ENCODE measurements around the gene ST3GAL5. TPM values are rescaled to one million over a fixed set of nuclear protein-coding genes. Genes with fewer than 3 reads are reported as not detected.

ST3GAL5 gene
- total RNA-seq, 1 donor from 2014 or later, result 76.7 TPM

DNA sequence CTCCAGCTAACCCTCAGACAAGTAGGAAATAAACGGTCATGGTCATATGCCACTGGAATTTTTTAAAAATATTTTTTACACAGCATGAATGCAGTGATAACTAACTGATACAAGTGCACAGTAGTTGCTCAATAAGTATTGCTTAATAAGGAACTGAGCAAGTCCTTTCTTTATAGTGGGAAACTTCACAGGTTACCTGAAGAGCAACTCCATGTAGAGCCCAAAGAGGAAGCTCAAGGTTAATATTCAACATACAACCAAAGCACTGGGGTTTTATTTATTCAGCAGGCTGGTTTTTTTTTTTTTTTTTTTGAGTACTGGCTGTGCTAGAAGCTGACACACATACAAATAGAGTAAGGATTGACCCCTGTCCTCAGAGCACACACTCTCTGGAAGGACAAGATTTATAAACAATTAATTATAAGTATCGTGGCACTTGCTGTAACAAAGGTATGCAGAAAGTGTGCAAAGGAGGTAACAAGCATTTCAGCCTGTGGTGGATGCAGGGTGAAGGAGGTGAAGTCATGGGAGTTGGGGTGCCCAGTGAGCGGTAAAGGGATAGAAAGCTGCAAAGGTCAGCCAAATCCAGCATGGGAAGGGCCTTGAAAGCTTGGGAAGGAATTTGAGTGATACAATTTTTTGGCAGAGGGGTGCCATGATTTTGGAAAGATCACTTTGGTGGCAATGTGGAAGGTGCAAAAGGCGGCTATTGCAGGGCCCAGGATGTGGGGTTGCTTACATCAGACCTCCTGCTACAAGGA lies 82.3 kb downstream of the ST3GAL5 start:
- H3K27ac ChIP-seq, result no peak overlapping the region
- H3K27me3 ChIP-seq, result no peaks in the 10 kb centered on the region
- no peaks in the 10 kb centered on the region for H3K9me3 ChIP-seq
- no peak overlapping the region for H3K4me3 ChIP-seq
- ATAC-seq (peak; percentile 71), DNase-seq (no peak)
- peaks cover 17% of the 10 kb centered on the region for H3K4me1 ChIP-seq
- H3K36me3 ChIP-seq, result no peaks in the 10 kb centered on the region
- TF ChIP-seq CTCF (IDR thresholded peaks at IDR 0.05), result no peak
- intact Hi-C loops (cut with DNase I), result no loop called here

GRCh38 chr2:85804583-85804982 lies 84.2 kb downstream of the ST3GAL5 start:
- ATAC-seq (peak; percentile 52), DNase-seq (no peak)
- Histone ChIP-seq H3K4me3 (no peak overlapping the region), H3K36me3 (no peaks in the 10 kb centered on the region), H3K4me1 (peaks cover 8% of the 10 kb centered on the region), H3K9me3 (no peaks in the 10 kb centered on the region), H3K27ac (no peak overlapping the region), H3K27me3 (no peaks in the 10 kb centered on the region)
- TF ChIP-seq CTCF (IDR thresholded peaks at IDR 0.05), result peak; percentile 58
- intact Hi-C loops (cut with DNase I), result no loop called here

GRCh38 chr2:85803704-85804425 lies 84.9 kb downstream of the ST3GAL5 start:
- no peak overlapping the region for H3K4me3 ChIP-seq
- intact Hi-C loops (cut with DNase I), result no loop called here
- DNase-seq, result no peak
- no peaks in the 10 kb centered on the region for H3K9me3 ChIP-seq
- no peak for TF ChIP-seq CTCF (IDR thresholded peaks at IDR 0.05)
- H3K27ac ChIP-seq, result no peak overlapping the region
- no peaks in the 10 kb centered on the region for H3K27me3 ChIP-seq
- peaks cover 8% of the 10 kb centered on the region for H3K4me1 ChIP-seq
- H3K36me3 ChIP-seq, result no peaks in the 10 kb centered on the region
- no peak for ATAC-seq

- DNase-seq (no peak), ATAC-seq (no peak)
- H3K27me3 ChIP-seq, result no peaks in the 10 kb centered on the region
- TF ChIP-seq CTCF (IDR thresholded peaks at IDR 0.05), result no peak
- peaks cover 8% of the 10 kb centered on the region for H3K4me1 ChIP-seq
- no peaks in the 10 kb centered on the region for H3K9me3 ChIP-seq
- intact Hi-C loops (cut with DNase I), result no loop called here
- no peak overlapping the region for H3K4me3 ChIP-seq
- H3K36me3 ChIP-seq, result no peaks in the 10 kb centered on the region
- H3K27ac ChIP-seq, result no peak overlapping the region
Observed at GRCh38 chr2:85802354-85803103, 86.3 kb downstream of the ST3GAL5 start.

GRCh38 chr2:85801871-85802270 lies 86.9 kb downstream of the ST3GAL5 start:
- no peak for ATAC-seq
- no peak for TF ChIP-seq CTCF (IDR thresholded peaks at IDR 0.05)
- intact Hi-C loops (cut with DNase I), result no loop called here
- Histone ChIP-seq H3K36me3 (no peaks in the 10 kb centered on the region), H3K27me3 (no peaks in the 10 kb centered on the region), H3K4me1 (peaks cover 14% of the 10 kb centered on the region), H3K27ac (no peak overlapping the region), H3K4me3 (no peak overlapping the region), H3K9me3 (no peaks in the 10 kb centered on the region)
- no peak for DNase-seq

Data from upper lobe of right lung (tissue), 1 donor.